Endothelial cell of umbilical vein (primary cell): Measurements from ENCODE around the gene PTCD3. TPM values are rescaled to one million over a fixed set of nuclear protein-coding genes. Genes with fewer than 3 reads are reported as not detected.

Experiments used
- BruUV-seq: library from RNA; stranded (reverse); fragments of 400-500 nt; replicated peaks from 2 replicates; lab custom pipeline; 2021; lab: Mats Ljungman, UMichigan
- CTCF ChIA-PET: fragments of 300-600, 350-600 bp; sonication (Branson Sonifier 250); formaldehyde crosslinking; loops from one replicate; lab custom pipeline; 2021; ENCODE audit warnings: antibody characterized with exemption, inconsistent platforms; lab: Charles Lee
- POLR2A ChIA-PET: fragments of 300-600, 350-600 bp; sonication (Branson Sonifier 250); formaldehyde crosslinking; loops from one replicate; lab custom pipeline; 2021; ENCODE audit warnings: antibody characterized with exemption, inconsistent platforms; lab: Charles Lee
- DNase-seq: peaks from one replicate; pipeline ENCODE4 v3.0.0-alpha.2; 2011; ENCODE audit warnings: low read depth, low spot score
- FAIRE-seq: peaks from 2 replicates; lab custom pipeline; 2011; peaks lifted over from hg19 to GRCh38; lab: Jason Lieb, UNC
- H2AFZ ChIP-seq: 2 replicates; pipeline ENCODE4 v1.6.0; 2012; ENCODE audit warnings: low read depth, low read length, control low read depth, inconsistent platforms
- H3K27ac ChIP-seq: 2 replicates; pipeline ENCODE4 v1.5.1; 2011; ENCODE audit warnings: low read depth, mild to moderate bottlenecking, control low read depth, low read length, moderate library complexity; ENCODE audit not compliant: insufficient read depth
- H3K27me3 ChIP-seq, 2 experiments: 2 replicates each; pipeline versions ENCODE4 v1.6.0 to v1.6.1; 2011; ENCODE audit warnings: low read length in 2 of 2, mixed read lengths in 1 of 2; ENCODE audit not compliant: control insufficient read depth in 2 of 2, insufficient read depth in 2 of 2
- H3K36me3 ChIP-seq, 2 experiments: 2 replicates in 1 of 2; 3 replicates in 1 of 2; pipeline ENCODE4 v1.5.1; 2011; ENCODE audit warnings: low read length in 2 of 2, mild to moderate bottlenecking in 1 of 2, moderate library complexity in 1 of 2; ENCODE audit not compliant: control insufficient read depth in 2 of 2, insufficient read depth in 2 of 2; ENCODE audit errors: extremely low read depth in 1 of 2
- H3K4me1 ChIP-seq: 3 replicates; pipeline ENCODE4 v1.5.1; 2011; ENCODE audit warnings: mild to moderate bottlenecking, low read length; ENCODE audit not compliant: control insufficient read depth, insufficient read depth; ENCODE audit errors: extremely low read depth
- H3K4me2 ChIP-seq: 2 replicates; pipeline ENCODE4 v1.6.1; 2011; ENCODE audit warnings: low read length, control low read depth, mixed read lengths; ENCODE audit not compliant: insufficient read depth
- H3K4me3 ChIP-seq, 3 experiments: fragments of 200-600 bp in 1 of 3; sonication (generic), shearing (Covaris generic) in 1 of 3; replicated peaks in 1 of 3; 2 replicates each; pipeline ENCODE4 v1.5.1; 2011 to 2016; ENCODE audit warnings: control low read depth in 3 of 3, low read length in 3 of 3, mild to moderate bottlenecking in 2 of 3, inconsistent platforms in 1 of 3, low read depth in 1 of 3, moderate library complexity in 1 of 3; ENCODE audit not compliant: insufficient read depth in 1 of 3
- H3K79me2 ChIP-seq: 2 replicates; pipeline ENCODE4 v1.6.0; 2012; ENCODE audit warnings: low read length, inconsistent platforms; ENCODE audit not compliant: control insufficient read depth, insufficient read depth
- H3K9ac ChIP-seq: replicated peaks from 2 replicates; pipeline ENCODE3; 2011; ENCODE audit warnings: low read length, control low read depth; ENCODE audit not compliant: insufficient read depth; ENCODE audit errors: extremely low read depth
- H3K9me1 ChIP-seq: replicated peaks from 3 replicates; pipeline ENCODE4 v1.6.0; 2011; ENCODE audit warnings: mild to moderate bottlenecking, low read length; ENCODE audit not compliant: control insufficient read depth, insufficient read depth; ENCODE audit errors: extremely low read depth
- H3K9me3 ChIP-seq: replicated peaks from 2 replicates; pipeline ENCODE4 v1.5.1; 2012; ENCODE audit warnings: low read length, inconsistent platforms; ENCODE audit not compliant: control insufficient read depth, insufficient read depth
- H4K20me1 ChIP-seq: replicated peaks from 2 replicates; pipeline ENCODE3; 2011; ENCODE audit warnings: mild to moderate bottlenecking, low read length; ENCODE audit not compliant: control insufficient read depth, insufficient read depth; ENCODE audit errors: extremely low read depth
- EZH2 ChIP-seq: IDR thresholded peaks from 2 replicates; pipeline ENCODE4 v1.6.1; 2012; ENCODE audit warnings: borderline replicate concordance, low read depth, mild to moderate bottlenecking, moderate library complexity, low read length, inconsistent platforms; ENCODE audit not compliant: severe bottlenecking
- FOS ChIP-seq: IDR thresholded peaks from 2 replicates; pipeline ENCODE4 v1.6.1; 2011; ENCODE audit warnings: mild to moderate bottlenecking, low read length, moderate library complexity, borderline replicate concordance; ENCODE audit not compliant: insufficient read depth
- GATA2 ChIP-seq: IDR thresholded peaks from 2 replicates; pipeline ENCODE4 v1.7.0; 2011; ENCODE audit warnings: low read depth, mild to moderate bottlenecking, moderate library complexity, mixed read lengths, low read length; ENCODE audit not compliant: insufficient read length, insufficient read depth
- JUN ChIP-seq: IDR thresholded peaks from 2 replicates; pipeline ENCODE4 v1.6.1; 2011; ENCODE audit warnings: borderline replicate concordance, low read depth; ENCODE audit not compliant: insufficient read length, insufficient read depth
- MYC ChIP-seq: IDR thresholded peaks from one replicate; pipeline ENCODE4 v1.6.1; 2011; ENCODE audit warnings: mild to moderate bottlenecking, low read depth, low read length
- POLR2A ChIP-seq: IDR thresholded peaks from 2 replicates; pipeline ENCODE4 v1.6.1; 2012; ENCODE audit warnings: low read depth, mild to moderate bottlenecking, control low read depth, low read length
- POLR2AphosphoS5 ChIP-seq: IDR thresholded peaks from 2 replicates; pipeline ENCODE4 v1.6.1; 2012; ENCODE audit warnings: low read depth, mild to moderate bottlenecking, control low read depth, low read length, moderate library complexity; ENCODE audit not compliant: insufficient read depth
- dilution Hi-C: fragments of 300-500 bp; cut with MboI; formaldehyde crosslinking; loops from one replicate; pipeline ENCODE4 v1.15.0; 2019; ENCODE audit warnings: low sequenced_read_pairs; ENCODE audit not compliant: extremely low pct_ligation_motif_present
- intact Hi-C: fragments of 100-400 bp; cut with micrococcal nuclease; formaldehyde crosslinking; loops from one replicate; pipeline ENCODE4 v1.10.0; 2022
- polyA plus RNA-seq, 4 experiments: library from polyadenylated mRNA; depleted of rRNA in 3 of 4; stranded (reverse) in 3 of 4; unstranded in 1 of 4; fragments of >200 nt; gene quantifications; 2 replicates each; pipeline versions ENCODE4 v1.2.1 to v1.2.3, GENCODE V29; 2011 to 2012; ENCODE audit warnings: missing spikeins in 1 of 4
- total RNA-seq: library from RNA; stranded (reverse); gene quantifications from 2 replicates; pipeline ENCODE4 v1.2.3, GENCODE V29; 2021
- TF ChIP-seq, protein P1 (sequence below), 2 donors: IDR thresholded peaks; 1 replicate in 1 of 2; 2 replicates in 1 of 2; pipeline ENCODE4 v1.5.1; 2011; ENCODE audit warnings: low read length in 2 of 2, mild to moderate bottlenecking in 2 of 2, moderate library complexity in 2 of 2, control low read depth in 1 of 2, inconsistent platforms in 1 of 2, low read depth in 1 of 2; ENCODE audit not compliant: insufficient read depth in 1 of 2; ENCODE audit errors: extremely low read depth in 1 of 2
- TF ChIP-seq, protein P2 (sequence below): IDR thresholded peaks from 2 replicates; pipeline ENCODE4 v1.6.1; 2011; ENCODE audit not compliant: insufficient read depth, insufficient read length

PTCD3 gene
- total and polyA plus RNA-seq, 2 donors (not counting 3 experiments of a cell fraction or from before 2014, with no cell fraction given), result 30.4 to 96.0 TPM

DNA sequence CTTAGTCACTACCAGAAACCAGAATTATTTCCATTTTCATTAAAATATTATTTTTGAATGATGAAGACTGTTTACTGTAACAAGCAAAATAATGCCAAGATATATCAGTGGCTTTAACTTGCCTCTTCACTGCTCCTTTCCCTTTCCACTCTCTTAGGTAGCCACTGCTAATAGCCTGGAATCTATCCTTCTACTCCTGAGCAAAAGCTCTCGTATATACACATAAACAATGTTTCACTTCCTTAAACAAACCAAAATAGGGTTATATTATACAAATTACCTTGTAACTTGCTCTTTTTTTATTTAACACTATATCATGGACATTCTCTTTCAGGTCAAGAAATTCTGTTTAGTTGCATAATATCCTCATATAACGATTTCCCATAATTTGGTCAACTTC lies 68.4 kb downstream of the PTCD3 start:
- ChIA-PET CTCF (no interaction called here), POLR2A (no interaction called here)
- H3K79me2 ChIP-seq, result peaks cover 23% of the 10 kb centered on the region
- no peak overlapping the region for H3K4me3 ChIP-seq
- H3K36me3 ChIP-seq, result peaks cover 0 to 6% of the 10 kb centered on the region in 2 experiments
- no peaks in the 10 kb centered on the region for H3K9me3 ChIP-seq
- FAIRE-seq (no peak), DNase-seq (no peak)
- TF ChIP-seq FOS (no peak), POLR2A (no peak), EZH2 (no peak), GATA2 (no peak), MYC (no peak), POLR2AphosphoS5 (no peak), JUN (no peak)
- TF ChIP-seq, protein P1, sequence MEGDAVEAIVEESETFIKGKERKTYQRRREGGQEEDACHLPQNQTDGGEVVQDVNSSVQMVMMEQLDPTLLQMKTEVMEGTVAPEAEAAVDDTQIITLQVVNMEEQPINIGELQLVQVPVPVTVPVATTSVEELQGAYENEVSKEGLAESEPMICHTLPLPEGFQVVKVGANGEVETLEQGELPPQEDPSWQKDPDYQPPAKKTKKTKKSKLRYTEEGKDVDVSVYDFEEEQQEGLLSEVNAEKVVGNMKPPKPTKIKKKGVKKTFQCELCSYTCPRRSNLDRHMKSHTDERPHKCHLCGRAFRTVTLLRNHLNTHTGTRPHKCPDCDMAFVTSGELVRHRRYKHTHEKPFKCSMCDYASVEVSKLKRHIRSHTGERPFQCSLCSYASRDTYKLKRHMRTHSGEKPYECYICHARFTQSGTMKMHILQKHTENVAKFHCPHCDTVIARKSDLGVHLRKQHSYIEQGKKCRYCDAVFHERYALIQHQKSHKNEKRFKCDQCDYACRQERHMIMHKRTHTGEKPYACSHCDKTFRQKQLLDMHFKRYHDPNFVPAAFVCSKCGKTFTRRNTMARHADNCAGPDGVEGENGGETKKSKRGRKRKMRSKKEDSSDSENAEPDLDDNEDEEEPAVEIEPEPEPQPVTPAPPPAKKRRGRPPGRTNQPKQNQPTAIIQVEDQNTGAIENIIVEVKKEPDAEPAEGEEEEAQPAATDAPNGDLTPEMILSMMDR (IDR thresholded peaks at IDR 0.05; ENCODE audit: extremely low read depth in 1 of 2, insufficient read depth in 1 of 2, low read depth in 1 of 2, low read length in 2 of 2), result no peak
- TF ChIP-seq, protein P2, sequence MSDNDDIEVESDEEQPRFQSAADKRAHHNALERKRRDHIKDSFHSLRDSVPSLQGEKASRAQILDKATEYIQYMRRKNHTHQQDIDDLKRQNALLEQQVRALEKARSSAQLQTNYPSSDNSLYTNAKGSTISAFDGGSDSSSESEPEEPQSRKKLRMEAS, result no peak
- no TSS peak for BruUV-seq
- no peaks in the 10 kb centered on the region for H3K9me1 ChIP-seq
- H3K4me1 ChIP-seq, result no peaks in the 10 kb centered on the region
- dilution Hi-C loops (no loop called here), intact Hi-C loops (loop anchor here (5.0 kb wide), 1 partner anchor 47 kb away; no protein-coding TSS in a partner anchor)
- no peaks in the 10 kb centered on the region for H3K27me3 ChIP-seq
- H3K27ac ChIP-seq, result no peak overlapping the region
- H3K9ac ChIP-seq, result no peak overlapping the region
- peaks cover 2% of the 10 kb centered on the region for H4K20me1 ChIP-seq
- H3K4me2 ChIP-seq, result no peak overlapping the region
- H2AFZ ChIP-seq, result no peak overlapping the region
